ENCODE measurements around the gene ABHD18.
A peak's percentile ranks its signal among the peaks of the same experiment; 100 is the strongest.
"Not testable (repeated sequence)": the region's sequence is repeated elsewhere in the genome, so short reads cannot be mapped to it uniquely, and the experiment has no call there.

Gene ABHD18

DNA sequence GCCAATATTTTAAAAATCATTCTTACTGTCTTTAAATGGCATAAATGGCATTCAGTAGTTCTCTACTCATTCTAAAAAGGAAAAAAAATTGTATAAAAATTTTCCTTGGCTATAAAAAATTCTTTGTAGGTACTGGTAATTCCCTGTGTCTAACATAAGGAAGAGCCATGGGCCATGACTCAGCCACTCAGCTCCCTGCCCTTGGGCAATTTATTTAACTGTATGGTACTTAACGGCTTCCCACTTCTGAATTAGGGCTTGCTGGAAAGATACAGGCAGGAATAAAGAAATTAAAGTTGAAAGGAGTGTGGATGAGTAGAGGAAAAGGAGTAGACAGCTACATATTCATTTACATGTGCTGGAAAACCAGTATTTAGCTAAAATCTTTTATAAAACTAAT is 30.6 kb downstream of the ABHD18 start:
- DNase-seq = no peak

DNA sequence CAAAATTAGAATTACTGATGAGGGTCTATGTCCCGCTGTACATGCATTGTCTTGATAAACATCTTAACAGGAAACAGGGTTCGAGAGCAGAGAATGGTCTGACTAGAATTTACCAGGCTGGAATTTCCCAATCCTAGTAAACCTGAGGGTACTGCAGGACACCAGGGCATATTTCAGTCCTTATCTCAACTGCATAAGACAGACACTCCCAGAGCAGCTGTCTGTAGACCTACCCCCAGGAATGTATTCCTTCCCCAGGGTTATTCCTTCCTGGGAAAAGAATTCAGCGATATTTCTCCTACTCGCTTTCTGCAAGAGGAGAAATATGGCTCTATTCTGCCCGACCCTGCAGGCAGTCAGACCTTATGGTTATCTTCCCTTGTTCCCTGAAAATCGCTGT is 31.3 kb downstream of the ABHD18 start:
- not testable (repeated sequence) for DNase-seq

DNA sequence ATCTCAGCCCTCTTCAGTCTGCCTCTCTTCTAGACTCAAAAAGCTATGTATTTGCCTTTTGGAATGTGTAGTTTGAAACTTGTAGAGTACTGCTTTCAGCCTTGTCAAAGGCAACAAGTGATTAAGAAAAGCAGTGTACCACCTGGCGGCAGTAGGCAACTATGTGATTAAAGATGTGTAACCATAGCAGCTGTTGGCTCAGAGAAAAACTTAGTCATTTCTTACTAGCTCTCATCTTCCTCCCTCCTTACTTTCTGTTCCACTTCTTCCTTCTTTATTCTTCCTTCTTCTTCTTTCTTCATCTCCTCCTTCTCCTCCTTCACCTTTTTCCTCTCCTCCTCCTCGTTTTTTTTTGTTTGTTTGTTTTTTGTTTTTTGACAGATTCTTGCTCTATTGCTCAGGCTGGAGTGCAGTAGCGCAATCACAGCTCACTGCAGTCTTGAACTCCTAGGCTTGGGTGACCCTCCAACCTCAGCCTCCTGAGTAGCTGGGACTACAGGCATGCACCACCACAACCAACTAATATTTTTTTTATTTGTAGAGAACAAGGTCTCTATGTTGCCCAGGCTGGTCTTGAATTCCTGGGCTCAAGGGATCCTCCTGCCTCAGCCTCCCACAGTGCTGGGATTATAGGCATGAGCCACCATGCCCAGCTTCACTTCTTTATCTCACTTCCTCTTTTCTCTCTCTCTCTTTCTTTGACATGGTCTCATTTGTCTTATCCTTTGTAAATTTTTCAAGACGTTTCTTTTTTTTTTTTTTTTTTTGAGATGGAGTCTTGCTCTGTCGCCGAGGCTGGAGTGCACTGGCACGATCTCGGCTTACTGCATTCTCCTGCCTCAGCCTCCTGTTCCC is 32.6 kb downstream of the ABHD18 start:
- DNase-seq = no peak

DNA sequence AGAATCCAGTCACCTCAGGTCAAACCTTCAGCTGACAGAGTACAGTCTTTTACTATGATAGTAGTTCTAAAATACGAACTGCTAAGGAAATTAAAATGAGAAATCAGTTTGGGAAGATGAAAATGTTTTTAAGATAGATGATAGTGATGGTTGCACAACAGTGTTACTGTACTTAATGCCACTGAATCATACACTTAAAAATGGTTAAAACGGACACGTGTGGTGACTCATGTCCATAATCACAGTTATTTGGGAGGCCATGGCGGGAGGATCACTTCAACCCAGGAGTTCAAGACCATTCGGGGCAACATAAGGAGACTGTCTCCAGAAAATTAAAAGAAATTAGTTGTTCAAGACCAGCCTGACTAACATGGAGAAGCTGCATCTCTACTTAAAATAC is 41.4 kb downstream of the ABHD18 start:
- DNase-seq = no peak

DNA sequence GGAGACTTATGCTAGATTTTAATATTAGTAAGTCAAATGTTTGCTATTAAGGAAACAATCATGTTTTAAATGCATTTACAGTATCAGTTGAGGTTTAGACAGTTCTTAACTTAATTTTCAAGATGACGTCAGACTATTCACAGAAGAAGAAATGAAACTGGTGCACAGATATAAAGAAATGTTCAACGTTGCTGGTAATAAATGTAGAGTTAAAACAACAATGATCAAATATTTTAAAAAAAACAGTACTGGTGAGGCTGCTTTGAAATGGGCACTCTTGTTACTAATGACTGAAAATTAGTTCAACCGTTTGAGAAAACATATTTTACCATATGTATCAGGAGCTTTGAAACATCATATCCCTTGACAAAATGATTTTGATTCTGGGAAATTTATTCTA is 44.2 kb downstream of the ABHD18 start:
- no peak for DNase-seq

DNA sequence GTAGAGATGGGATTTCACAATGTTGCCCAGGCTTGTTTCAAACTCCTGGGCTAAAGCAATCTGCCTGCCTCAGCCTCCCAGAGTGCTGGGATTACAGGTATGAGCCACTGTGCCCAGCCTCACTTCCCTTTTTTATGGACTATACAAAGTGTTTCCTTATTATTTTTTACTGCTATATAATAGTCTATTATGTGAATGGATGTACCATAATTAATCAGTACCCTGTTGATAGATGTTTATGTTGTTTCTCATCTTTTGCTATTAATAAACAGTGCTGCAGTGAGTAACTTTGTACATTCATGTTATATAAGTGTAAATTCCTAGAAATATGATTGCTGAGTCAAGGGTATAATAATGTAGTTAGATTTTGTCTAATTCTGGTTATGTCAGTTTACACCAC is 60.1 kb downstream of the ABHD18 start:
- no peak for DNase-seq

DNA sequence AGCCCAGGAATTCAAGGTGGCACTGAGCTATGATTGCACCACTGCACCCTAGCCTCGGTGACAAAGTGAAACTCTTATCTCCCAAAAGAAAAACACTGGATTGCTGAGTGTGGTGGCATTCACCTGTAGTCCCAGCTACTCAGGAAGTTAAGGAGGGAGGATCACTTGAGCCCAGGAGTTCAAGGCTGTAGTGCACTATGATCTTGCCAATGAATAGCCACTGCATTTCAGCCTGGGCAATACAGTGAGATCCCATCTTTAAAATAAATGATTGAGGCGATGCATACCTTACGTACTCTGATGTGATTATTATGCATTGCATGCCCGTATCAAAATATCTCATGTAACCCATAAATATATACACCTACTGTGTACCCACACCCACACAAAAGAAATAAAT is 64.7 kb downstream of the ABHD18 start:
- DNase-seq = no peak

DNA sequence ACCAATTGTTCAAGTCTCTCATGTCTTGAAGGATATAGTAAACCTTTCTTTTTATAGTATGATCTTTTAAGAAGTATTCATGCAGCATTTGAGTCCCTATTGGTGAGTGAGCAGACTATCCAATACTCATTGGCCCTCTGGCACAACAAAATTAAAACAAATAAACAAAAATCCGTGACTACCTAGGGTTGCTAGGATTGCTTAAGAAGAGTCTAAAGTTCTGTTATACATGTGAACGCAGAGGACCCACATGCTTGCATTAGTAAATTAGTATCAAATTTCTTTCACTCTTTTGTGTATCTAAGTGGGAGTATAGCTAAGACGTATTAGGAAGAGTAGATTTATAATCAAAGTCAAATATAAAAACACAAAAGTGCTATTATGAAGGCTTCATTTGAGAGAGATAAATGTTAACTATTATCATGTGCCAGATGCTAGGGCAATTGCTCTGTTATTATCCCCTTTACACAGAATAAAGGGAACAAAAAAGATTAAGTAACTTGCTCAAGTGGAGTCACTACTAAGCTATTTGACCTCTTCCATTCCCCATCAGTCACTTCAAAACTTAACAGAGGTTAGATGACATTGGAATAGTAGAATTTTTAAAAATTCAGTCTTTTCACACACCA is 66.7 kb downstream of the ABHD18 start:
- DNase-seq = no peak

DNA sequence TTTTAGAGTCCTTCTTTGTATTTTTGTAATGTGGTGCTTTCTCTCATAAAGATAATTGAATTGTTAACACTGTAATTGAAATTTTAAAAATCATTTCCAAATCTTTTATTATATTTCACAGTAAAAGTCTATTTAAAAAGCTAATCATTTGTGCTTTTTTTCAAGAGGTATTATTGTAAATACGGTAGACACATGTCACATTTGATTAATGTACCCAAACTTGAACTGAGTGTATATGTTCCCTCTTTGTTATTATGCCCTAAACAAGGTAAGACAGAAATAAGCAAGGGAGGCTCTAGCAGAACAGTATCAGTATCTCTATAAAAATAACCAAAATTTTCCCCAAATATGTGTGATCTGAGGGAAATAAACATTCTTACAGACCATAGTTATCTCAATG is 74.4 kb downstream of the ABHD18 start:
- no peak for DNase-seq

DNA sequence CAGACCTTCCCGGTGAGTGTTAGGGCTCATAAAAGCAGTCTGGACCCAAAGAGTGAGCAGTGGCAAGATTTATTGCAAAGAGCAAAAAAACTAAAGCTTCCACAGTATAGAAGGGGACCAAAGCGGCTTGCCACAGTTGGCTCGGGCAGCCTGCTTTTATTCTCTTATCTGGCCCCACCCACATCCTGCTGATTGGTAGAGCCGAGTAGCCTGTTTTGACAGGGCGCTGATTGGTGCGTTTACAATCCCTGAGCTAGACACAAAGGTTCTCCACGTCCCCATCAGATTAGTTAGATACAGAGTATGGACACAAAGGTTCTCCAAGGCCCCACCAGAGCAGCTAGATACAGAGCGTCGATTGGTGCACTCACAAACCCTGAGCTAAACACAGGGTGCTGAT is 81.8 kb downstream of the ABHD18 start:
- not testable (repeated sequence) for DNase-seq

DNA sequence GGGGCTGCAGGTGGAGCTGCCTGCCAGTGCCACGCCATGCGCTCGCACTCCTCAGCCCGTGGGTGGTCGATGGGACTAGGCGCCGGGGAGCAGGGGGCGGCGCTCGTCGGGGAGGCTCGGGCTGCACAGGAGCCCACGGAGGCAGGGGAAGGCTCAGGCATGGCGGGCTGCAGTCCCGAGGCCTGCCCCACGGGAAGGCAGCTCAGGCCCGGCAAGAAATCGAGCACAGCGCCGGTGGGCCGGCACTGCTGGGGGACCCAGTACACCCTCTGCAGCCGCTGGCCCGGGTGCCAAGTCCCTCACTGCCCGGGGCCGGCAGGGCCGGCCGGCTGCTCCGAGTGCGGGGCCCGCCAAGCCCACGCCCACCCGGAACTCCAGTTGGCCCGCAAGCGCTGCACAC is 82.3 kb downstream of the ABHD18 start:
- not testable (repeated sequence) for DNase-seq

DNA sequence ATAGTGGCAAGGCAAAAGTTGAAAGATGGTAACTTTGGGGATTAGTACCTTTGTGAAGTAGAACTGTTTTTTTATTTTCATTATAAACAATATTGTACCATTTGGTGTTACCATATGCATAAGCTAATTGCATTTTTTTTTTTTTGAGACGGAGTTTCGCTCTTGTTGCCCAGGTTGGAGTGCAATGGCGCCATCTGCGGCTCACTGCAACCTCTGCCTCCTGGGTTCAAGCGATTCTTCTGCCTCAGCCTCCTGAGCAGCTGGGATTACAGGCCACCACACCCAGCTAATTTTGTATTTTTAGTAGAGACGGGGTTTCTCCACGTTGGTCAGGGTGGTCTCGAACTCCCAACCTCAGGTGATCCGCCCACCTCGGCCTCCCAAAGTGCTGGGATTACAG is 86.0 kb downstream of the ABHD18 start:
- not testable (repeated sequence) for DNase-seq

DNA sequence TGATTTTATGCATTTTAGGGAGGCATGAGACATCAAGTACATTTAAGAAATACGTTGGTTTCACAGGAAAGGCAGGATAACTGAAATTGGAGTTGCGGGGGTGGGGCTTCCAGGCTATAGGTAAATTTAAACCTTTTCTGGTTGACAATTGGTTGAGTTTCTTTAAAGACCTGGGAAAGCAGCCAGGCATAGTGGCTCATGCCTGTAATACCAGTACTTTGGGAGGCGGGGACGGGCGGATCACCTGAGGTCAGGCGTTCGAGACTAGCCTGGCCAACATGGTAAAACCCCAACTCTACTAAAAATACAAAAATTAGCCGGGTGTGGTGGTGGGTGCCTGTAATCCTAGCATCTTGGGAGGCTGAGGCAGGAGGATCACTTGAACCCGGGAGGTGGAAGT is 89.7 kb downstream of the ABHD18 start:
- DNase-seq = not testable (repeated sequence)

DNA sequence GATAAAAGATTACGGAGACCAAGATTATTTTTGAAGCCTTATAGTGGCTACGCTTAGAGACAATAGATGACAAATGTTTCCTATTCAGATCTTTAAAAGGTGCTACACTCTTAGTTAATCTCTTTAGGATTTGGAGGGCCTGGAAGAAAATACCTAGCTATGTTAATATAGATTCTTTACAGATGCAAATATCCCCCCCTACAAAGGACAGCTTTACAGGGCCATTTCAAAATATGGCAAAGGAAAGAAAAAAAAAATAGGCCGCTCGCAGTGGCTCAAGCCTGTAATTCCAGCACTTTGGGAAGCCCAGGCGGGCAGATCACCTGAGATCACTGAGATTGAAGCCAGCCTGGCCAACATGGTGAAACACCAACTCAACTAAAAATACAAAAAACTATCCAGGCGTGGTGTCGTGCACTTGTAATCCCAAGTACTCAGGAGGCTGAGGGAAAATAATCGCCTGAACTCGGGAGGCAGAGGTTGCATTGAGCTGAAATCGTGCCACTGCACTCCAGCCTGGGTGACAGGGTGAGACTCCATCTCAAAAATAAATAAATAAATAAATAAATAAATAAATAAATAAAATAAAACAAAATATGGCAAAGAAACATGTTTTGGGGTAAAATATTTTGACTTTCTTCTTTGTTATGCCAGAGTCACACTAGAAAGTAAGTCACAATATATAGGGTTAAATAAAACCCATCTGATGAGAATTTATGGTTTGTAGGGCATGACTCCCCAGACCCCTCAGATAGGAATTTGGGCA is 90.4 kb downstream of the ABHD18 start:
- DNase-seq = not testable (repeated sequence)

DNA sequence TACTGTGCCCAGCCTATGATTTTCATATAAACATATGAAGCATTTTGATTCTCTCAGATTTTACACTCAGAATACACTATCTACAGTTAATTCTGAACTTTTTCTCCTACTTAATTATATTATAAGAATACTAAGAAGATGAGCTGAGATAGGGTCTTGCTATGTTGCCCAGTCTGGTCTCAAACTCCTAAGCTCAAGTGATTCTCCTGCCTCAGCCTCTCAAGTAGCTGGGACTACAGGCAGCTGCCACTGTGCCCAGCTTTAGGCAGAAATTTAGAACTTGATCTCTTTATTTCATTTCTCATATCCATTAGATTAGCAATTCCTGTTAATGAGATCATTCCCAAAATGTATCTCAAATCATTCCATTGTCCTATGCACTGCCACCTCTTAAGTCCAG is 91.2 kb downstream of the ABHD18 start:
- no peak for DNase-seq

DNA sequence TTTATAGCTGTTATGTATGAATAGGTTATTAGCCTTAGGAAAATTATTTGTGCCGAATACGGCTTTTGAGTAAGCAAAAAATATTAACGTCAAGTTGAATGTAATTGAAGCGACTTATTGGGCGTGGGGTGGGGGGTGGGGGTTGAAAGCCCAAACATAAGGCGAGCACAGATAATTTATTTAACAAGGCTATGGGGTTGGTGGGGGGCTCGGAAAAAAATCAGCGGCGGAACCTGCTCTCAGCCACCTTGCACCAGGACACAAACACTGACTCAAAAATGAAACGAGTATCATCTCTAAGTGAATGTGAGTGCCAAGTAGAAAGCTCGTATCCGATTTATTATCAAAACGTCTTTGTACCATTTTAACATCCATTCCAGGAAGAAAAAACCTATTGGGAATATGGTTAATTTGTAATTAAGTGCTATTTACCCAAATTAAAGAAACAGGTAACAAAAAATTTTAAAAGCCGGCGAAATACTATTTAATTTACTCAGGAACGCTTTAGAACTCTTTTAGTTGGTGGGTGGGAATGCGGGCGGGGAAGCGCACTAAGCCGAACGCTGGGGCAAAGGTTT is 95.0 kb downstream of the ABHD18 start:
- DNase-seq = no peak

DNA sequence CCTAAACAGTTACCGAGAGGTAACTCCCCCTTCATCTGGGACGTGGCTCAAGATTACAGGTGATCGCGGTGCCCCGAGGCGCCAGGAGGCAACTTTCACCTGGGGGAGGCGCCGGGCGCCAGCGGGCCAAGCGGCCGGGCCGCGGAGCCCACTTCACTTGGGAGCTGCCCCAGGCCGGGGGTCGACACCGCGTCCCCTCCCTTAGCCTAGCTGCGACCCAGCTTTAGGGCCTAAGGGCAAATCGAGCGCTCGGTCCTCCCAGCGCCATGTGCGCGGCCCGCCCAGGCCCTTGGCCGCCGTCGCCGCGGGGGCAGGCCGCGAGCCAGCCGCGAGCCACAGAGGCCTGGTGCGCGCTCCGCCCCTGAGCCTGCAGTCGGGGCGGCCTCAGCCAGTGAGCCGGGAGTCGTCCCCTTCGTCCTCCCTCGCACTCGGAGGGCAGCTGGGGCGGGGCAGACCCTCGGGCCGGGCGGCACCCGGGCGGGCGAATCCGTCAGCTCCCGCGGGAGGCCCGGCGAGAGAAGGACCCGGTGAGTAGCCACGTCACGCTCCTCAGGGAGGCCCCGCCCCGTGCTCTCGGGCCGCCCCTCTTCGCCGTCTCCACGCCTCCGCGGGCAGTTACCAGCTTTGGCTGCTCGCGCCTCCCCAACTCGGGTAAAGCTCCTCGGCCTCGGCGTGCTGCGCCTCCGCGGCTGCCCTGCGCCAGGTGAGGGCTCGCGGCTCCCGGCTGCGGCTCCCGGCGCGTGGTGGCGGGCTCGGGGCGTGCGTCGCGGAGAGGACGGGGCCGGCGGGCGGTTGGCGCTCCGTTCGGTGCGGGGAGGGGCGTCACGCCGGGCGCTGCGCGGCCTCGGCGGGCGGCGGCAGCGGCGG is 95.7 kb downstream of the ABHD18 start, which contains the start of gene LARP1B:
TSS of gene LARP1B (plus strand) at position 614 of the 867 bp plus-strand sequence. CDS start 13,640 bp downstream, outside the sequence.
- DNase-seq = peak; percentile 62

DNA sequence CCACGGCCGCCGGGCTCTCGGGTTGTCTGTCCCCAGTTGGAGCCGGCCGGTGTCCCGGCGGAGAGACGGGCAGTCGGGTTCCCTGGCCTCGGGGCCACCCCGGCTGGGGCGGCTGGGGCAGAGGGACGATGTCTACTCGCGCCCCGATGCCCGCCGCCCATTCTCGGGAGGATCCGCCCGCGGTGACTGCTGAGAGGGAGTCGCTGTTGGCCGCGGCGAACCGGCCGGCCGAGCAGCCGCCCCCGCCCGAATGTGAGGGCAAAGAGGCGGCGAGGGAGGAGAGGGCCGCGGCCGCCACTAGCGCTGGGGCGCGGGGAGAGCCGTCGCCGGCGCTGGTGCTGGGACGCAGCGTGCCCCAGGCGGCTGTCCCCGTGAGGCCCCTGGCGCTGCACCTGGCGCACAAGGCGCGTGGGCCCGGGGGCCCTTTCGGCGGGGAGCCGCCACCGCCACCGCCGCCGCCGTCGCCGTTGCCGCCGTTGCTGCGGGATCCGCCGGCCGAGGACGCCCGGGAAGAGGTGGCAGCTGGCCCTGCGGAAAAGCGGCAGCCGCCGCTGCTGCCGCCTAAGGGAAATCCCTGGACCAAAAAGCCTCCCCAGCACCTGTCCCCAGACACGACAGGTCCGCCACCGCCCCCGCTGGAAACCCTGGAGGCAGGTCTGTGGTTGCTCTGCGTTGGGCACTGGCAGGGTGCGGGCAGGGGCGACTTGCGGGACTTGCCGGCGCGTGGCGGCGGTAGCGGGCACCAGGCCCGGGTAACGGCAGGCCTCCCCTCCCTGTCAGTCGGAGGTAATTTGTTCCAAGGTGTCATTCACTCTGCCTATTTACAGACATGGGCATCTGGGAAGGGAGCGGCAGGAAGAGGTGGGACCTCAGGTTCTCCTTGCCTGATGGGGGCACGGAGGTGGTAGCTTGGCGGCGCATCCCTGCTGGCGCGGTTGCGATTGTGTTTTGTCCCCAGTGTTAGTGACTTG is 96.6 kb downstream of the ABHD18 start:
- DNase-seq = peak; percentile 15

DNA sequence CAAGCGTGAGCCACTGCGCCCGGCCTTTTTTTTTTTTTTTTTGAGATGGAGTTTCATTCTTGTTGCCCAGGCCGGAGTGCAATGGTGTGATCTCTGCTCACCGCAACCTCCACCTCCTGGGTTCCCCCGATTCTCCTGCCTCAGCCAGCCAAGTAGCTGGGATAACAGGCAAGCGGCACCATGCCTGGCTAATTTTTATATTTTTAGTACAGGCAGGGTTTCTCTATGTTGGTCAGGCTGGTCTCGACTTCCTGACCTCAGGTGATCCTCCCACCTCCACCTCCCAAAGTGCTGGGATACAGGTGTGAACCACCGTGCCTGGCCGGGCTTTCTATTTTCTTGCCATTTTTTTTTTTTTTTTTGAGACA is 101.2 kb downstream of the ABHD18 start:
- DNase-seq = not testable (repeated sequence)

DNA sequence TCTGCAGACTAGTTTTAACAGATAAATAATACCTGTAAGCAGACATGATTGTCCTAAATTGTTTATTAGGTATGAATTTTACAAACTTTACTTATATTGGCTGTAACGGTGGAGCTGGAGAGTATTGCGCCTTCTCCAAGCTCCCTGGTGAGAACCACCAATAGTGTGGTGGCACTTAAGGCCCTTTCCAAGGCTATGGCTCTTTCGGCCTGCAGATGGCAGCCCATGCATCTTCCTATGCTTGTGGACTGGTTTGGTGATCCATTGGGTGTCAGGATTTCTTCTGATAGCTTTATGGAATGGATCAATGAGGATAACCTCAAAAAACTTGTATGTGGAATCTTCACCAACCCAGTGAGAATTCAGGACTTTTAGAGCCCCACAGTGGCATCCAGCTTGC is 103.7 kb downstream of the ABHD18 start:
- no peak for DNase-seq

DNA sequence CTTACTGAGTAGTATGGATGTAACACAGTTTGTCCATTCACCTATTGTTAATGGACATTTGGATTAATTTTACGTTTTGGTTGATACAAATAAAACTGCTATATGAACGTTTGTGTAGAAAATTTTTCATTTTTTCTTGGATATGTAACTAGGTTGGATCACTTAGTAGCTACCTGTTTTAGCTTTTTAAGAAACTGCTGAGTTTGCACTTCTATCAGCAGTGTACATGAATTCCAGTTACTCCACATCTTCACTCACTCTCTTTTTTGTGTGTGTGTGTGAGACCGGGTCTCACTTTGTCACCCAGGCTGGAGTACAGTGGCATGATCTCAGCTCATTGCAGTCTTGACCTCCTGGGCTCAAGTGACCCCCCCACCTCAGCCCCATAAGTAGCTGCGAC is 111.3 kb downstream of the ABHD18 start:
- no peak for DNase-seq
